Sigmoid colon (tissue), 7 donors: ENCODE results near the gene GGCT. TPM values are rescaled to one million over a fixed set of nuclear protein-coding genes. Genes with fewer than 3 reads are reported as not detected.

ENCODE experiments used
- DNase-seq: peaks from one replicate; pipeline ENCODE4 v3.0.0-alpha.2; 2019
- H3K27ac ChIP-seq, 4 donors: fragments of 200-600 bp; sonication (generic); one replicate each; pipeline ENCODE4 v1.5.1; 2016 to 2019; ENCODE audit warnings: mild to moderate bottlenecking in 1 of 4
- H3K27me3 ChIP-seq, 3 donors: fragments of 200-600 bp; sonication (generic); one replicate each; pipeline ENCODE4 v1.5.1; 2019; ENCODE audit warnings: mild to moderate bottlenecking in 1 of 3
- H3K36me3 ChIP-seq, 4 donors: fragments of 200-600 bp; sonication (generic); one replicate each; pipeline ENCODE4 v1.5.1; 2016 to 2019
- H3K4me1 ChIP-seq, 4 donors: fragments of 200-600 bp; sonication (generic); one replicate each; pipeline ENCODE4 v1.5.1; 2017 to 2019
- H3K4me3 ChIP-seq, 4 donors: fragments of 200-600 bp; sonication (generic); one replicate each; pipeline ENCODE4 v1.5.1; 2017 to 2019; ENCODE audit warnings: mild to moderate bottlenecking in 2 of 4, moderate library complexity in 1 of 4
- H3K9me3 ChIP-seq, 4 donors: fragments of 200-600 bp in 3 of 4; sonication (generic) in 3 of 4; one replicate each; pipeline versions ENCODE4 v1.5.1 to v1.6.1; 2013 to 2019
- CTCF ChIP-seq, 4 experiments: fragments of 450-650 bp in 3 of 4; fragments of 200-600 bp in 1 of 4; IDR thresholded peaks; one replicate each; pipeline ENCODE4 v1.5.1; 2016 to 2019; ENCODE audit warnings: antibody characterized with exemption in 4 of 4, mild to moderate bottlenecking in 3 of 4, moderate library complexity in 2 of 4
- EP300 ChIP-seq, 4 donors: sonication (generic); formaldehyde crosslinking; IDR thresholded peaks; one replicate each; pipeline ENCODE4 v1.6.1; 2017; ENCODE audit warnings: antibody characterized with exemption in 4 of 4
- POLR2A ChIP-seq, 2 donors: fragments of 450-650 bp; IDR thresholded peaks; one replicate each; pipeline ENCODE4 v1.6.1; 2016; ENCODE audit warnings: antibody characterized with exemption in 2 of 2, mild to moderate bottlenecking in 2 of 2, moderate library complexity in 2 of 2
- POLR2AphosphoS5 ChIP-seq, 4 donors: sonication (generic); formaldehyde crosslinking; IDR thresholded peaks; one replicate each; pipeline ENCODE4 v1.6.1; 2017; ENCODE audit warnings: antibody characterized with exemption in 4 of 4
- WGBS, 2 donors: extraction: QIAGEN DNeasy Blood & Tissue Kit; methylation state at CpG; one replicate each; pipeline ENCODE4 v1.1.7; 2013; 5-methylcytosine and 5-hydroxymethylcytosine counted together
- intact Hi-C: fragments of 100-400 bp; cut with DNase I; formaldehyde crosslinking; loops from one replicate; pipeline ENCODE4 v1.15.1; 2023
- polyA plus RNA-seq, 3 donors: library from polyadenylated mRNA; stranded (reverse); fragments of 200-250 nt; gene quantifications; one replicate each; pipeline ENCODE4 v1.2.3, GENCODE V29; 2013
- total RNA-seq, 4 donors: library from RNA; depleted of rRNA; stranded (reverse); fragments of >200 nt; gene quantifications; one replicate each; pipeline ENCODE4 v1.1.0, GENCODE V29; 2016
- donor health status: healthy with polysubstance abuse.
- donor health status: Bipolar disorder and iron deficiency.
- donor health status: healthy.

Gene GGCT
- total and polyA plus RNA-seq, 7 donors = 18.8 to 97.3 (median 40.9) TPM

- Histone ChIP-seq H3K27ac (no peak overlapping the region), H3K27me3 (no peaks in the 10 kb centered on the region), H3K4me3 (no peak overlapping the region), H3K36me3 (peaks cover 0 to 69% (median 26%) of the 10 kb centered on the region in 4 donors), H3K4me1 (peaks cover 0 to 2% (median under 1%) of the 10 kb centered on the region in 4 donors), H3K9me3 (no peaks in the 10 kb centered on the region)
- no peak for DNase-seq
- 96 to 98% methylated on average over 8 of the region's 8 CpGs for WGBS, 2 donors
- intact Hi-C loops = no loop called here
- TF ChIP-seq CTCF (IDR thresholded peaks at IDR 0.05) = no peak
- TF ChIP-seq POLR2A (IDR thresholded peaks at IDR 0.05) = no peak
- no peak for TF ChIP-seq POLR2AphosphoS5 (IDR thresholded peaks at IDR 0.05)
- TF ChIP-seq EP300 (IDR thresholded peaks at IDR 0.05) = no peak
These were observed 51.6 kb downstream of the GGCT start for GRCh38 chr7:30453016-30453415.

GRCh38 chr7:30452280-30452930 is 52.2 kb downstream of the GGCT start:
- H3K9me3 ChIP-seq = no peaks in the 10 kb centered on the region
- peaks cover 0 to 73% (median 26%) of the 10 kb centered on the region in 4 donors for H3K36me3 ChIP-seq
- no peak overlapping the region for H3K27ac ChIP-seq
- H3K4me1 ChIP-seq = no peaks in the 10 kb centered on the region
- intact Hi-C loops = no loop called here
- H3K4me3 ChIP-seq = no peak overlapping the region
- 92 to 95% methylated on average over 27 of the region's 27 CpGs for WGBS, 2 donors
- DNase-seq = peak; percentile 65
- TF ChIP-seq CTCF (IDR thresholded peaks at IDR 0.05) = no peak
- H3K27me3 ChIP-seq = no peaks in the 10 kb centered on the region

GRCh38 chr7:30451539-30452279 is 52.9 kb downstream of the GGCT start:
- intact Hi-C loops = no loop called here
- 90 to 94% methylated on average over 29 of the region's 29 CpGs for WGBS, 2 donors
- H3K27ac ChIP-seq = no peak overlapping the region
- peaks cover 0 to 76% (median 25%) of the 10 kb centered on the region in 4 donors for H3K36me3 ChIP-seq
- H3K27me3 ChIP-seq = no peaks in the 10 kb centered on the region
- H3K9me3 ChIP-seq = no peaks in the 10 kb centered on the region
- no peaks in the 10 kb centered on the region for H3K4me1 ChIP-seq
- TF ChIP-seq POLR2AphosphoS5 (IDR thresholded peaks at IDR 0.05) (peak in 1 of 4 donors; percentile 36), EP300 (IDR thresholded peaks at IDR 0.05) (no peak)
- peak; percentile 57 for DNase-seq
- H3K4me3 ChIP-seq = no peak overlapping the region

GRCh38 chr7:30450983-30451497 is 53.6 kb downstream of the GGCT start:
- H3K36me3 ChIP-seq = peaks cover 0 to 69% (median 24%) of the 10 kb centered on the region in 4 donors
- DNase-seq = peak; percentile 49
- WGBS, 2 donors = 93 to 96% methylated on average over 22 of the region's 22 CpGs

More at GRCh38 chr7:30450983-30451497, 53.6 kb downstream of the GGCT start:
- intact Hi-C loops = no loop called here
- Histone ChIP-seq H3K4me1 (no peaks in the 10 kb centered on the region), H3K27ac (no peak overlapping the region), H3K9me3 (no peaks in the 10 kb centered on the region), H3K27me3 (no peaks in the 10 kb centered on the region), H3K4me3 (no peak overlapping the region)
- TF ChIP-seq POLR2A (IDR thresholded peaks at IDR 0.05) = no peak
- no peak for TF ChIP-seq POLR2AphosphoS5 (IDR thresholded peaks at IDR 0.05)
- no peak for TF ChIP-seq CTCF (IDR thresholded peaks at IDR 0.05)
- no peak for TF ChIP-seq EP300 (IDR thresholded peaks at IDR 0.05)
